ENCODE results near the gene GSTM1. TPM values are rescaled to one million over a fixed set of nuclear protein-coding genes. Genes with fewer than 3 reads are reported as not detected.

Gene GSTM1
- total and polyA plus RNA-seq, 10 of the 15 experiments (the other 5 are each of a cell fraction or from before 2014, with no cell fraction given) = 16.0 to 75.6 (median 46.4) TPM

DNA sequence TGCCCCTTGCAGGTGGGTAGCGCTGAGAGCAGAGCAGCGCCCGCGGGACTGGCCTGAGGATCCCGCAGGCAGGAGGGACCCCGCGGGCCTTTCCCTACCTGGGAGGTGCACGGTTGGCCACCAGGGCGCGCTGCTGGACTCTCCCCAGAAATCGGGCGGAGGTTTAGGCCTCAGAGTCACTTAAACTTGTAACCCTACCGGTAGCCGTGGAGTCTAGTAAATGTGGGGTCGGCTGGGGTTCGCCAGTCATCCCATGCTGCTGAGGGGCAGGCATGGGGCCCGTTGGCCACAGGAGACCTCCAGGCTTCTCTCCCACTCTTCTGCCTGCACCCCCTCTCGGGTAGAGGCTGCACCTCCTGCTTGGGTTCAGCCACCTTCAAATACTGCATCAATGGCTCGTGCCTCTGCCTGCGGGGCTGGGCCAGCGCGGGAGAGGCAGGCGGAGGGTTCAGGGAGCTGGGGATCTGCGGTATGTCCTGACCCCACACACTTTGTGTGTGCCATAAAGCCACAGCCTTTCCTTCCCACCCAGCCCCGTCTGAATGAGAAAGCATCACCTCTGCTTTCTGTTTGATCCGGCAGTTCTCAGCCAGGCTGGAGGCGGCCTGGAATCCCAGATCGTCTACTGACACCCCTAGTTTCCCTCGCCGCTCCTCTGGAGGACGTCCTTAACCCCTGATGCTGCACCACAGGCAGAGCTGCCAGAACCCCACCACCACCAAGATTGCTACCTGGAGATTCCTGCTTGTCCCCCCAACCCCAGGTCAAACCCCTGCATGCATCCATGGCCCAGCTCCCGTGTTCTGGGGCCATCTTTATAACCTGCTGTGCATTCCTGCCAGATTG is 44.0 kb upstream of the GSTM1 start:
- ATAC-seq (peak; percentile 98), FAIRE-seq (peak; percentile 44), DNase-seq (ENCODE audit: low read depth, low spot score) (no peak)
- Histone ChIP-seq H3K36me3 (ENCODE audit: control insufficient read depth in 2 of 2, insufficient read depth in 2 of 2, low read length in 1 of 2) (no peaks in the 10 kb centered on the region), H3K79me2 (ENCODE audit: control insufficient read depth, insufficient read depth, low read length) (no peaks in the 10 kb centered on the region), H3K9ac (ENCODE audit: control insufficient read depth, insufficient read depth, low read length) (peak overlapping the region; percentile 51; the same call in 1 of the 2 replicates), H3K4me1 (ENCODE audit: control insufficient read depth, insufficient read depth, low read length) (peaks cover 9% of the 10 kb centered on the region), H2AFZ (ENCODE audit: control insufficient read depth, low read depth, low read length) (peak overlapping the region; percentile 90), H3K4me3 (no peak overlapping the region), H3K27ac (ENCODE audit: control insufficient read depth, insufficient read depth) (no peak overlapping the region), H3K9me3 (replicated peaks; ENCODE audit: control insufficient read depth, insufficient read depth, low read length) (no peaks in the 10 kb centered on the region), H3K4me2 (ENCODE audit: control insufficient read depth, insufficient read depth) (peak overlapping the region; percentile 67), H4K20me1 (ENCODE audit: control insufficient read depth, insufficient read depth) (no peaks in the 10 kb centered on the region), H3K27me3 (replicated peaks in 1 of 2; ENCODE audit: control insufficient read depth in 2 of 2, insufficient read depth in 2 of 2, low read length in 1 of 2) (no peaks in the 10 kb centered on the region)
- ChIA-PET SMC1A (ENCODE audit: uncharacterized antibody, unreplicated experiment) (interaction anchor here (1.0 to 9.1 kb wide), 7 partner anchors 9 to 342 kb away, joined by 3 to 95 read pairs (median 8); partner anchors contain the start of gene AHCYL1), CTCF (interaction anchor here (0.9 to 10.7 kb wide), 11 partner anchors 10 to 342 kb away, joined by 3 to 299 read pairs (median 4); partner anchors contain the start of genes AHCYL1, GNAI3, GSTM1 and GSTM4), POLR2A (no interaction called here), RAD21 (ENCODE audit: unreplicated experiment) (interaction anchor here (0.9 to 2.5 kb wide), 3 partner anchors 95 to 134 kb away, joined by 3 to 6 read pairs (median 3); partner anchors contain the start of gene GNAI3)
- no TSS peak for BruUV-seq (replicated peaks)
- TF ChIP-seq MXI1 (IDR thresholded peaks at IDR 0.05; ENCODE audit: low read depth, low read length) (0 out of 2 replicates have a peak, but pooled peaks have one; percentile 29), JUNB (IDR thresholded peaks at IDR 0.05) (no peak), NR2F1 (conservative IDR thresholded peaks at IDR 0.05) (no peak), E2F4 (IDR thresholded peaks at IDR 0.05; ENCODE audit: low read depth, low read length) (no peak), RBBP5 (conservative IDR thresholded peaks at IDR 0.05) (no peak), YY1 (IDR thresholded peaks at IDR 0.05; ENCODE audit: low read depth, low read length) (peak; percentile 73), YBX1 (IDR thresholded peaks at IDR 0.05) (no peak), SMAD5 (IDR thresholded peaks at IDR 0.05; ENCODE audit: low read depth) (no peak), RAD21 (IDR thresholded peaks at IDR 0.05; ENCODE audit: insufficient read depth, low read depth, low read length) (peak; percentile 87), SMARCA5 (IDR thresholded peaks at IDR 0.05) (peak; percentile 46; the same call in 1 of the 2 replicates), IKZF1 (conservative IDR thresholded peaks at IDR 0.05) (peak; percentile 45; the same call in 1 of the 2 replicates), TARDBP (IDR thresholded peaks at IDR 0.05; ENCODE audit: borderline replicate concordance) (0 out of 2 replicates have a peak, but pooled peaks have one; percentile 16), GATAD2B (conservative IDR thresholded peaks at IDR 0.05; ENCODE audit: low read depth) (peak; percentile 41; the same call in 1 of the 2 replicates), IKZF2 (IDR thresholded peaks at IDR 0.05) (peak in 1 of 2 experiments; percentile 14; a peak in 1 of 4 replicates), BHLHE40 (IDR thresholded peaks at IDR 0.05; ENCODE audit: borderline replicate concordance in 1 of 2, low read depth in 2 of 2, low read length in 1 of 2) (peak in 1 of 2 experiments; percentile 27; a peak in 1 of 4 replicates), EED (IDR thresholded peaks at IDR 0.05; ENCODE audit: low read depth) (0 out of 2 replicates have a peak, but pooled peaks have one; percentile 35), LARP7 (IDR thresholded peaks at IDR 0.05) (no peak; the same call in 1 of the 2 replicates), FOXM1 (IDR thresholded peaks at IDR 0.05; ENCODE audit: low read depth, low read length) (0 out of 2 replicates have a peak, but pooled peaks have one; percentile 28), SMC3 (IDR thresholded peaks at IDR 0.05; ENCODE audit: borderline replicate concordance, low read length) (peak; percentile 94), BCL11A (IDR thresholded peaks at IDR 0.05; ENCODE audit: low read depth, low read length) (no peak), IRF4 (IDR thresholded peaks at IDR 0.05; ENCODE audit: low read depth, low read length) (0 out of 2 replicates have a peak, but pooled peaks have one; percentile 11)
- TF ChIP-seq, protein P1, sequence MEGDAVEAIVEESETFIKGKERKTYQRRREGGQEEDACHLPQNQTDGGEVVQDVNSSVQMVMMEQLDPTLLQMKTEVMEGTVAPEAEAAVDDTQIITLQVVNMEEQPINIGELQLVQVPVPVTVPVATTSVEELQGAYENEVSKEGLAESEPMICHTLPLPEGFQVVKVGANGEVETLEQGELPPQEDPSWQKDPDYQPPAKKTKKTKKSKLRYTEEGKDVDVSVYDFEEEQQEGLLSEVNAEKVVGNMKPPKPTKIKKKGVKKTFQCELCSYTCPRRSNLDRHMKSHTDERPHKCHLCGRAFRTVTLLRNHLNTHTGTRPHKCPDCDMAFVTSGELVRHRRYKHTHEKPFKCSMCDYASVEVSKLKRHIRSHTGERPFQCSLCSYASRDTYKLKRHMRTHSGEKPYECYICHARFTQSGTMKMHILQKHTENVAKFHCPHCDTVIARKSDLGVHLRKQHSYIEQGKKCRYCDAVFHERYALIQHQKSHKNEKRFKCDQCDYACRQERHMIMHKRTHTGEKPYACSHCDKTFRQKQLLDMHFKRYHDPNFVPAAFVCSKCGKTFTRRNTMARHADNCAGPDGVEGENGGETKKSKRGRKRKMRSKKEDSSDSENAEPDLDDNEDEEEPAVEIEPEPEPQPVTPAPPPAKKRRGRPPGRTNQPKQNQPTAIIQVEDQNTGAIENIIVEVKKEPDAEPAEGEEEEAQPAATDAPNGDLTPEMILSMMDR (IDR thresholded peaks at IDR 0.05 in 2 of 3, conservative IDR thresholded peaks at IDR 0.05 in 1 of 3; ENCODE audit: control insufficient read depth in 2 of 3, extremely low read depth in 1 of 3, insufficient read depth in 1 of 3, low read depth in 3 of 3, low read length in 3 of 3) = peak; percentile 91 to 97 (median 92)
- 31% methylated on average over 32 of the region's 32 CpGs for WGBS (ENCODE audit: insufficient coverage, insufficient replicate concordance, low lambda C conversion rate, missing lambda C conversion rate)
- in situ Hi-C loops (cut with MboI) = loop anchor here (5.0 kb wide), 2 partner anchors 129 to 344 kb away; no protein-coding TSS in a partner anchor
- intact Hi-C loops (cut with micrococcal nuclease; ENCODE audit: unreplicated experiment) = loop anchor here (5.0 kb wide), 4 partner anchors 44 to 339 kb away; partner anchors contain the start of genes AHCYL1, GNAI3 and GSTM1

Data from GM12878 (cell line).